AG09319 (cell line): Measurements from ENCODE around the gene INPP5J.

Experiments used
- DNase-seq: peaks from one replicate; pipeline ENCODE4 v3.0.0-alpha.2; 2010; ENCODE audit warnings: low read depth; ENCODE audit errors: extremely low read depth
- CTCF ChIP-seq: IDR thresholded peaks from 2 replicates; pipeline ENCODE4 v1.5.1; 2011; ENCODE audit warnings: low read depth, mild to moderate bottlenecking, inconsistent platforms, low read length, moderate library complexity

The INPP5J gene

DNA sequence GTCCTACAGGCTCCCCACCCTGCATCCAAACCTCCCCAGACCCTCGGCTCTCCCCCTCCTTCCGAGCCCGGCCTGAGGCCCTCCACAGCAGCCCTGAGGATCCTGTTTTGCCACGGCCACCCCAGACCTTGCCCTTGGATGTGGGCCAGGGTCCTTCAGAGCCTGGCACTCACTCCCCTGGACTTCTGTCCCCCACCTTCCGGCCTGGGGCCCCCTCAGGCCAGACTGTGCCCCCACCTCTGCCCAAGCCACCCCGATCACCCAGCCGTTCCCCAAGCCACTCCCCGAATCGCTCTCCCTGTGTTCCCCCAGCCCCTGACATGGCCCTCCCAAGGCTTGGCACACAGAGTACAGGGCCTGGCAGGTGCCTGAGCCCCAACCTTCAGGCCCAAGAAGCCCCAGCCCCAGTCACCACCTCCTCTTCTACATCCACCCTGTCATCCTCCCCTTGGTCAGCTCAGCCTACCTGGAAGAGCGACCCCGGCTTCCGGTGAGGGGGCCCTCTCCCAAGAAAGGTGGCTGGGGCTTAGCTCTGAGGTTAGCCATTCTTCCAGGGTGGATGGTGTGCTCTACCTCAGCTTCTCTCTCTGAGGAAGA is 2.9 kb downstream of the INPP5J start:
- no peak for DNase-seq
- TF ChIP-seq CTCF, result no peak

- no peak for TF ChIP-seq CTCF
- DNase-seq, result no peak
These were observed 3.5 kb downstream of the INPP5J start for GRCh38 chr22:31126128-31126868.

GRCh38 chr22:31126869-31127175 is 4.1 kb downstream of the INPP5J start:
- TF ChIP-seq CTCF, result no peak

DNA sequence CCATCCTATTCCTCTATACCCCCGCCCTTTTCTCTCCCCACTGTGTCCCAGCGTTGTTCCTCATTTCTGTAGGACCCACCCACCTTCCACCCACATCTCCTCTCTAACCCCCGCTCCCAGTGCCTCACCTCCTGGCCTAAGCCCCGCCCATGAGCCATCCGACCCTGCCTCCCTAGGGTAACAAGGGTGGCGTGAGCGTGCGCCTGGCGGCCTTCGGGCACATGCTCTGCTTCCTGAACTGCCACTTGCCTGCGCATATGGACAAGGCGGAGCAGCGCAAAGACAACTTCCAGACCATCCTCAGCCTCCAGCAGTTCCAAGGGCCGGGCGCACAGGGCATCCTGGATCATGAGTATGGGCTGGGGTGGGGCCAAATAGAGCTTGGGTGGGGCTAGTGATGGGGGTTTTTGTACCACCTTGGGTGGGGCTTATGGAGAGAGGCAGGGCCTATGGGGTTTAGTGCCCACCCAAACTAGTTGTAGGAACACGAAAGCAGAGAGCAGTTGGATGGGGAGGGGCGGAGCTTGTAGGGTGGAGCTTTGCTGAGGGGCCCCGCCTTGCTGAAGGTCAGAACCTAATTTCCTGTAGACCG is 4.5 kb downstream of the INPP5J start:
- no peak for TF ChIP-seq CTCF
- DNase-seq, result no peak

More at GRCh38 chr22:31126869-31127175, 4.1 kb downstream of the INPP5J start:
- DNase-seq, result no peak

DNA sequence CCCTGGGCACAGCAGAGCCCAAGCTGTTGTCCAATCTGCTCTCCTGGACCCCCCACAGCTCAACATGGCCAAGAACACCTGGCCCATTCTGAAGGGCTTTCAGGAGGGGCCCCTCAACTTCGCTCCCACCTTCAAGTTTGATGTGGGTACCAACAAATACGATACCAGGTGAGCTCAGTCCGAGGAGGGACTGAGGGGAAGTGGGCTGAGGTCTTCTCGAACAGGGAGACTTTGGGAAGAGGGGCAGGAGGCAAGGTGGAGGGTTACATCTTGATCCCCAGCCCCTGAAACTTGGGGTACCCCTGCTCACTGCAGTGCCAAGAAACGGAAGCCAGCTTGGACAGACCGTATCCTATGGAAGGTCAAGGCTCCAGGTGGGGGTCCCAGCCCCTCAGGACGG is 5.4 kb downstream of the INPP5J start:
- TF ChIP-seq CTCF, result no peak

GRCh38 chr22:31130873-31131272 is 8.1 kb downstream of the INPP5J start:
- no peak for TF ChIP-seq CTCF

More for the DNA sequence above, 5.4 kb downstream of the INPP5J start:
- no peak for DNase-seq

GRCh38 chr22:31133911-31134310 is 11.1 kb downstream of the INPP5J start:
- DNase-seq, result no peak
- TF ChIP-seq CTCF, result no peak

More at GRCh38 chr22:31130873-31131272, 8.1 kb downstream of the INPP5J start:
- DNase-seq, result no peak
